Endothelial cell (in vitro differentiated cells): ENCODE measurements around the gene URB1. TPM values are rescaled to one million over a fixed set of nuclear protein-coding genes. Genes with fewer than 3 reads are reported as not detected.

Experiments
- DNase-seq: peaks from one replicate; pipeline ENCODE4 v3.0.0; 2021; ENCODE audit warnings: low spot score
- H3K27ac Mint-ChIP-seq: one replicate; pipeline ENCODE4 v1.8.0; 2021; ENCODE audit warnings: mixed read lengths, inconsistent platforms; ENCODE audit not compliant: unreplicated experiment
- H3K27me3 Mint-ChIP-seq: one replicate; pipeline ENCODE4 v1.8.0; 2021; ENCODE audit warnings: mild to moderate bottlenecking, moderate library complexity, mixed read lengths, inconsistent platforms; ENCODE audit not compliant: unreplicated experiment
- H3K36me3 Mint-ChIP-seq: one replicate; pipeline ENCODE4 v1.8.0; 2021; ENCODE audit warnings: mild to moderate bottlenecking, low read depth, mixed read lengths, inconsistent platforms; ENCODE audit not compliant: unreplicated experiment
- H3K4me1 Mint-ChIP-seq: one replicate; pipeline ENCODE4 v1.8.0; 2021; ENCODE audit warnings: mild to moderate bottlenecking, mixed read lengths, inconsistent platforms; ENCODE audit not compliant: unreplicated experiment
- H3K4me3 Mint-ChIP-seq: one replicate; pipeline ENCODE4 v1.8.0; 2021; ENCODE audit warnings: mild to moderate bottlenecking, mixed read lengths, inconsistent platforms; ENCODE audit not compliant: unreplicated experiment
- H3K9me3 Mint-ChIP-seq: one replicate; pipeline ENCODE4 v1.8.0; 2021; ENCODE audit warnings: mixed read lengths, inconsistent platforms; ENCODE audit not compliant: unreplicated experiment
- total RNA-seq: library from RNA; stranded (reverse); fragmentation: NEBNext Ultra II Directional; extraction: Animal tissue kit (Norgen Biotek cat#: 25700); gene quantifications from one replicate; pipeline ENCODE4 v1.2.1, GENCODE V29; 2021; ENCODE audit not compliant: unreplicated experiment
- TF ChIP-seq, protein P1 (sequence below): fragments of 200-600 bp; sonication (generic); IDR thresholded peaks from one replicate; pipeline ENCODE4 v1.5.0; 2021; ENCODE audit warnings: antibody characterized with exemption; ENCODE audit not compliant: unreplicated experiment

URB1 gene
- total RNA-seq, 1 donor from 2014 or later = 10.6 TPM

DNA sequence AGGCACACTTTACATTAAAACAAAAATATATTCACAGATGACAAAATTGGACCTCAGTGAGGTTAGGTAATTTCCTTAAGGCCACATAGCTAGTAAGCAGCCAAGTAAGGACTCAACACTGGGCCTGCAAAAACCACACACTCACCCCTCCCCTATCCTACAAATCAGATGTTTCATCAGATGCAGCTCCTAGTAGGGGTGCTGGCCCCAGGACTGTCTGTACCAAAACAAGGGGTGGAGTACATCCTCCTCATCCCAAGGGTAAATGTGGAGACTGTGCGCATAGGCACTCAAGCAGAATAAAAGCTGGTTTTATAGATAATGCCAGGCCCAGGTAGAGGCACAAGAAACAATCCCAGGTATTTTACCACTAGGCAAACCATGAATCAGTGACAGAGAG lies 25.7 kb downstream of the URB1 start:
- DNase-seq = no peak
- Mint-ChIP-seq H3K27ac (no peak overlapping the region), H3K27me3 (peaks cover 1% of the 10 kb centered on the region), H3K36me3 (peaks cover 31% of the 10 kb centered on the region), H3K4me1 (peaks cover 6% of the 10 kb centered on the region), H3K4me3 (no peak overlapping the region), H3K9me3 (no peaks in the 10 kb centered on the region)
- TF ChIP-seq, protein P1, sequence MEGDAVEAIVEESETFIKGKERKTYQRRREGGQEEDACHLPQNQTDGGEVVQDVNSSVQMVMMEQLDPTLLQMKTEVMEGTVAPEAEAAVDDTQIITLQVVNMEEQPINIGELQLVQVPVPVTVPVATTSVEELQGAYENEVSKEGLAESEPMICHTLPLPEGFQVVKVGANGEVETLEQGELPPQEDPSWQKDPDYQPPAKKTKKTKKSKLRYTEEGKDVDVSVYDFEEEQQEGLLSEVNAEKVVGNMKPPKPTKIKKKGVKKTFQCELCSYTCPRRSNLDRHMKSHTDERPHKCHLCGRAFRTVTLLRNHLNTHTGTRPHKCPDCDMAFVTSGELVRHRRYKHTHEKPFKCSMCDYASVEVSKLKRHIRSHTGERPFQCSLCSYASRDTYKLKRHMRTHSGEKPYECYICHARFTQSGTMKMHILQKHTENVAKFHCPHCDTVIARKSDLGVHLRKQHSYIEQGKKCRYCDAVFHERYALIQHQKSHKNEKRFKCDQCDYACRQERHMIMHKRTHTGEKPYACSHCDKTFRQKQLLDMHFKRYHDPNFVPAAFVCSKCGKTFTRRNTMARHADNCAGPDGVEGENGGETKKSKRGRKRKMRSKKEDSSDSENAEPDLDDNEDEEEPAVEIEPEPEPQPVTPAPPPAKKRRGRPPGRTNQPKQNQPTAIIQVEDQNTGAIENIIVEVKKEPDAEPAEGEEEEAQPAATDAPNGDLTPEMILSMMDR = no peak

DNA sequence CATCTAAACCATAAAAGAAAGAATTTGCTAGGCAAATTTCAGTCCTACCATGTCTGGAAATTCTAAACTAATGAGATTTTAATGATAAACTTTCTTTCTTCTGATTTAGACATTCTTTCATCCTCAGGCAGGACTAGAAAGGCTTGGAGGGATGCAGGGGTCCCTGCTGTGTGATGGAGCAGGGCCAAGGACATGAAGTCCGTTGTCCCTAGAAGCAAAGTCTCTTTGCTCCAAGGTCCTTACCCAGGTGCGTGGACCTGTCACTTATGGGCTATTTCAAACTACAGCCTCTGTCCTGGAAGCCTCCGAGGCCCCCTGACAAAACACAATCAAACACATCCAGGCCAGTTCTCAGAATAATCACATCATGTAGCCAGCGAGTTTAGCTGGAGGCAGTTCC lies 26.6 kb downstream of the URB1 start:
- Mint-ChIP-seq H3K27me3 (peaks cover 1% of the 10 kb centered on the region), H3K4me1 (peaks cover 6% of the 10 kb centered on the region), H3K36me3 (peaks cover 32% of the 10 kb centered on the region), H3K27ac (no peak overlapping the region), H3K9me3 (no peaks in the 10 kb centered on the region), H3K4me3 (no peak overlapping the region)
- DNase-seq = no peak
- TF ChIP-seq, protein P1 = no peak

DNA sequence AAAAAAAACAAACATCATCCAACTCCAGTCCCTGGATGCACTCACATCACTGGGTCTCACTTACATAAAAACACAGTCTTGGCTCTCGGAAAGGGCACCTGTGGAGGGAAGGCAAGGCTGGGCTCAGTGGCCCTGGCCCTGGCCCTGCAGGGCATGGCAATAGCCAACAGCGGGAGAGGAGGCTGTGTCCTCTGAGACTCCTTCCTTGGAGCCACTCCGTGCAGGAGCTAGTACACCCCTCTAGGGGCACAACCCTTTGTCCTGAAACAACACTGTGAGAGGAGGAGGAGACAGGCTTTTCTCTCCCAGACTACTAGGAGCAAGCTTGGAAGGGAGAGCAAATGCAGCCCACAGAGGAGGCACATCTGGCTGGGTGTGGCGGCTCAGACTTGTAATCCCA lies 28.0 kb downstream of the URB1 start:
- no peak for DNase-seq
- Mint-ChIP-seq H3K4me1 (peaks cover 6% of the 10 kb centered on the region), H3K36me3 (peaks cover 43% of the 10 kb centered on the region), H3K4me3 (no peak overlapping the region), H3K9me3 (no peaks in the 10 kb centered on the region), H3K27ac (peak overlapping the region; percentile 30), H3K27me3 (peaks cover 1% of the 10 kb centered on the region)
- TF ChIP-seq, protein P1 = no peak

DNA sequence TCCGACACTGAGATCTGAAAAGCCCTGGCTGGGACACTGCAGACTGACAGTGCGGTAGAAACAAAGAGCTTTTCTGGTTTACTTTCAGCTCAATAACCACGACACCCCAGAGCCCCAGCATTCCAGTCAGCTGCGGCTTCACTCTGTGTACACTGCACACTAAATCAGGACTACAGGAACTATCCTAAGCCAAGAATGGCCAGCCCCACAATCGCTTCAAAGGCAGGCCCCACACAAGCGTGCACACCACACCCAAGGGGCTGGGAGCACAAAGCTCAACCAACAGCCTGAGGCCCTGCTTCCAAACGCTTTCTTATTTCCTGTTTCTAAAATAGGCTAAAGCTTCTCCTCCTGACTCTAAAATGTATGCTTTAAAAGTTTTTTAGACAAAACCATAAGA lies 28.4 kb downstream of the URB1 start:
- Mint-ChIP-seq H3K9me3 (no peaks in the 10 kb centered on the region), H3K4me3 (no peak overlapping the region), H3K4me1 (peaks cover 6% of the 10 kb centered on the region), H3K27ac (no peak overlapping the region), H3K27me3 (peaks cover 1% of the 10 kb centered on the region), H3K36me3 (peaks cover 47% of the 10 kb centered on the region)
- DNase-seq = no peak
- TF ChIP-seq, protein P1 = no peak

DNA sequence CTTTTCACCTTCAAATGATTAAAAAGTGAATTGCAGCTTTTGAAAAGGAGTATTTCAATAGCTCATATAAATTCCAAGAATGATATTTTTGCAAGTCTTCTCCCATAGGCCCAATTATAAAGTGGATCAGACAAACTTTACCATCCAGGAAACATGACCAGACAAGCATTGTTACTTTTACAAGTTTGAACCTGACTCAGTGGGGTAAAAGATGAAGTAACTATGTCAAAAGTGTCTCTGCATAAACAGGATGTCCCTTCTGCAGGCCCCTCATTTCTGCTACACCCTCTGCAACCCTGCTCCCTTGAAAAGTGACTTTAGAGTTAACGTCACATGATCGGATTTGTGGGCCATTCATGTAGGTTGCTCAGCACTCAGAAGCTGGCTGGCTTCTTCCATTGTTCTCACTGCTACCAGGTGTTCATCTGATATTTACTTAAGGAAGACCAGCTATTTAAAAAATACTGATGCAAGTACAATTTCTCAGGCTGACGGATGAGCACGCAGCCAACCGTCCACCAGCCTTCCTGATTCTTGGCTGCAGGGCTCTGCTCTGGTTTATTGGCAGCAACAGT lies 32.3 kb downstream of the URB1 start:
- Mint-ChIP-seq H3K4me3 (no peak overlapping the region), H3K27ac (no peak overlapping the region), H3K36me3 (peaks cover 44% of the 10 kb centered on the region), H3K9me3 (no peaks in the 10 kb centered on the region), H3K27me3 (peaks cover 1% of the 10 kb centered on the region), H3K4me1 (no peaks in the 10 kb centered on the region)
- TF ChIP-seq, protein P1 = no peak
- no peak for DNase-seq
